Endodermal cell (in vitro differentiated cells): ENCODE measurements around the gene MTHFSD. TPM values are rescaled to one million over a fixed set of nuclear protein-coding genes. Genes with fewer than 3 reads are reported as not detected.

Experiments used
- DNase-seq: peaks from one replicate; pipeline ENCODE4 v3.0.0-alpha.2; 2017
- H3K27ac ChIP-seq: 2 replicates; pipeline ENCODE4 v1.5.1; 2013; ENCODE audit warnings: mild to moderate bottlenecking, low read depth, low read length, moderate library complexity
- H3K27me3 ChIP-seq: 2 replicates; pipeline ENCODE4 v1.6.1; 2013; ENCODE audit warnings: mild to moderate bottlenecking, low read length, moderate library complexity; ENCODE audit not compliant: insufficient read depth, control insufficient read depth, poor library complexity, severe bottlenecking
- H3K36me3 ChIP-seq: 2 replicates; pipeline ENCODE4 v1.7.0; 2013; ENCODE audit warnings: mild to moderate bottlenecking, low read length, moderate library complexity; ENCODE audit not compliant: control insufficient read depth, insufficient read depth
- H3K4me1 ChIP-seq: one replicate; pipeline ENCODE4 v1.7.0; 2013; ENCODE audit warnings: low read length; ENCODE audit not compliant: control insufficient read depth, insufficient read depth
- H3K4me3 ChIP-seq: 2 replicates; pipeline ENCODE4 v1.5.1; 2013; ENCODE audit warnings: mild to moderate bottlenecking, low read length, moderate library complexity
- H3K9ac ChIP-seq: 2 replicates; pipeline ENCODE4 v1.6.1; 2013; ENCODE audit warnings: mild to moderate bottlenecking, low read length, moderate library complexity; ENCODE audit not compliant: poor library complexity, severe bottlenecking; ENCODE audit errors: extremely low read depth
- H3K9me3 ChIP-seq: 2 replicates; pipeline ENCODE4 v1.6.1; 2013; ENCODE audit warnings: mild to moderate bottlenecking, low read length, moderate library complexity; ENCODE audit not compliant: control insufficient read depth
- H3K27ac Mint-ChIP-seq: 2 replicates; pipeline ENCODE4 v1.8.0; 2020; ENCODE audit warnings: mixed read lengths
- H3K27me3 Mint-ChIP-seq: 2 replicates; pipeline ENCODE4 v1.8.0; 2021; ENCODE audit warnings: mild to moderate bottlenecking, mixed read lengths; ENCODE audit not compliant: insufficient read depth
- H3K36me3 Mint-ChIP-seq: 2 replicates; pipeline ENCODE4 v1.8.0; 2020; ENCODE audit warnings: low read depth, mixed read lengths
- H3K4me1 Mint-ChIP-seq: 2 replicates; pipeline ENCODE4 v1.8.0; 2020; ENCODE audit warnings: mixed read lengths
- H3K4me3 Mint-ChIP-seq: 2 replicates; pipeline ENCODE4 v1.8.0; 2020; ENCODE audit warnings: mild to moderate bottlenecking, moderate library complexity, mixed read lengths
- H3K9me3 Mint-ChIP-seq: 2 replicates; pipeline ENCODE4 v1.8.0; 2020; ENCODE audit warnings: mild to moderate bottlenecking, mixed read lengths
- CTCF ChIP-seq: fragments of 200-600 bp; sonication (generic); conservative IDR thresholded peaks from 2 replicates; pipeline ENCODE4 v1.5.0; 2021; ENCODE audit warnings: antibody characterized with exemption, mild to moderate bottlenecking
- WGBS, 2 experiments: methylation state at CpG; one replicate each; pipeline versions ENCODE4 v1.1.5 to v1.1.7; 2013; ENCODE audit warnings: missing lambda C conversion rate in 2 of 2, mixed read lengths in 1 of 2; ENCODE audit not compliant: insufficient coverage in 1 of 2, insufficient read length in 1 of 2; 5-methylcytosine and 5-hydroxymethylcytosine counted together
- total RNA-seq, 2 donors: library from RNA; stranded (reverse); fragmentation: NEBNext Ultra II Directional in 1 of 2; extraction: Animal tissue kit (Norgen Biotek cat#: 25700) in 1 of 2; gene quantifications; 2 replicates in 1 of 2; 3 replicates in 1 of 2; pipeline ENCODE4 v1.2.1, GENCODE V29; 2021

MTHFSD gene
- total RNA-seq, 2 donors from 2014 or later, result 15.0 to 25.8 TPM

GRCh38 chr16:86495756-86496261 is 59.2 kb downstream of the MTHFSD start:
- Mint-ChIP-seq H3K9me3 (no peaks in the 10 kb centered on the region), H3K27ac (no peak overlapping the region), H3K4me1 (peaks cover 24% of the 10 kb centered on the region), H3K4me3 (no peak overlapping the region), H3K36me3 (no peaks in the 10 kb centered on the region), H3K27me3 (peaks cover 99% of the 10 kb centered on the region)
- Histone ChIP-seq H3K9ac (no peak overlapping the region), H3K9me3 (no peaks in the 10 kb centered on the region), H3K27ac (no peak overlapping the region), H3K36me3 (no peaks in the 10 kb centered on the region), H3K27me3 (peaks cover 100% of the 10 kb centered on the region), H3K4me3 (no peak overlapping the region), H3K4me1 (peaks cover 13% of the 10 kb centered on the region)
- DNase-seq, result peak; percentile 76
- no peak for TF ChIP-seq CTCF
- WGBS, 2 experiments, result 2 to 3% methylated on average over 10 to 16 of the region's 16 CpGs

GRCh38 chr16:86495357-86495701 is 59.7 kb downstream of the MTHFSD start:
- H3K27me3 Mint-ChIP-seq, result peaks cover 99% of the 10 kb centered on the region
- TF ChIP-seq CTCF, result no peak
- Histone ChIP-seq H3K4me3 (no peak overlapping the region), H3K36me3 (no peaks in the 10 kb centered on the region), H3K27me3 (peaks cover 100% of the 10 kb centered on the region), H3K27ac (no peak overlapping the region), H3K9me3 (no peaks in the 10 kb centered on the region), H3K9ac (no peak overlapping the region), H3K4me1 (peaks cover 13% of the 10 kb centered on the region)
- 10% methylated on average over 10 of the region's 10 CpGs; no CpG with 5 or more reads in 1 of the 2 experiments for WGBS, 2 experiments
- no peak for DNase-seq
- H3K36me3 Mint-ChIP-seq, result no peaks in the 10 kb centered on the region
- H3K9me3 Mint-ChIP-seq, result no peaks in the 10 kb centered on the region
- H3K4me3 Mint-ChIP-seq, result peak overlapping the region; percentile 29
- H3K4me1 Mint-ChIP-seq, result peaks cover 24% of the 10 kb centered on the region
- no peak overlapping the region for H3K27ac Mint-ChIP-seq

- peak overlapping the region; percentile 29 for H3K4me3 Mint-ChIP-seq
- peak; percentile 65 for DNase-seq
Measured at GRCh38 chr16:86494565-86495356, 60.3 kb downstream of the MTHFSD start.

More at GRCh38 chr16:86494565-86495356, 60.3 kb downstream of the MTHFSD start:
- Mint-ChIP-seq H3K4me1 (peaks cover 24% of the 10 kb centered on the region), H3K36me3 (no peaks in the 10 kb centered on the region), H3K9me3 (no peaks in the 10 kb centered on the region), H3K27ac (no peak overlapping the region), H3K27me3 (peaks cover 99% of the 10 kb centered on the region)
- WGBS, 2 experiments, result 5% methylated on average over 30 to 54 of the region's 54 CpGs
- no peak for TF ChIP-seq CTCF
- Histone ChIP-seq H3K4me1 (peaks cover 13% of the 10 kb centered on the region), H3K27ac (no peak overlapping the region), H3K9ac (no peak overlapping the region), H3K4me3 (no peak overlapping the region), H3K36me3 (no peaks in the 10 kb centered on the region), H3K27me3 (peaks cover 100% of the 10 kb centered on the region), H3K9me3 (no peaks in the 10 kb centered on the region)
